ENCODE measurements around the gene EIPR1.

DNA sequence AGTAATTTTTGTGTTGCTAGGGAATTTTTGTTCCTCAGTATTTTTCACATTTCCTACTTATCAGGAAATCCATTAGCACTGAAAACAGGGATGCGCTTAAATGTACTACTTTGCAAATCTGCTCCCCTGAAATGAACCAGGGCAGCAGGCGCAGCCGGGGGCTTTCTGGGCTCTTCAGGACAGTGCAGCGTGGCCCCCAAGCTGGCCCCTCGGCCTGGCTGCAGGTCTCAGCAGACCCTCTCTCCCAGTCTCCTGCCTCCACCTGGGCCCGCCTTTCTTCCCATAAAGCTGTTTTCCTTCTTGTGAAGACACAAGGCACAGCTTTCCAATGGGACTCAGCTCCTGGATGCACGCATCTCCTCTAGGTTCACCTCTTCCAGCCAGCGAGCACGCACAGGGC is 35.3 kb downstream of the EIPR1 start:
- TF ChIP-seq POLR2A (IDR thresholded peaks at IDR 0.05; ENCODE audit: low read depth, low read length) (no peak), POLR2AphosphoS5 (IDR thresholded peaks at IDR 0.05; ENCODE audit: low read depth, low read length) (no peak), TAF1 (IDR thresholded peaks at IDR 0.05; ENCODE audit: borderline replicate concordance, low read depth, low read length) (no peak)
